GM10266 (cell line): Measurements from ENCODE around the gene ACP4.

Experiments
- DNase-seq: peaks from one replicate; pipeline ENCODE4 v3.0.0; 2012; ENCODE audit errors: extremely low spot score
- TF ChIP-seq, protein P1 (sequence below): IDR thresholded peaks from 2 replicates; pipeline ENCODE4 v1.5.1; 2012; ENCODE audit warnings: mild to moderate bottlenecking, low read depth; ENCODE audit not compliant: control insufficient read depth, insufficient read depth; ENCODE audit errors: missing control alignments

The ACP4 gene

DNA sequence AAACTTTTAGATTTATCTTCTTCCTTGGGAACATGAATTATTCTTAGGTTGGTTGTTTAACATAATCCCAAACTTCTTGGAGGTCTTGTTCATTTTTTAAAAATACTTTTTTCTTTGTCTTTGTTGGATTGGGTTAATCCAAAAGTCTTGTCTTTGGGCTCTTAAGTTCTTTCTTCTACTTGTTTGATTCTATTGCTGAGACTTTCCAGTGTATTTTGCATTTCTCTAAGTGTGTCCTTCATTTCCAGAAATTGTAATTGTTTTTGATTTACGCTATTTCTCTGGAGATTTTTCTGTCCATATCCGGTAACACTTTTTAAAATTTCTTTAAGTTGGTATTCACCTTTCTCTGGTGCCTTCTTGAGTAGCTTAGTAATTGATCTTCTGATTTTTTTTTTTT lies 53.0 kb downstream of the ACP4 start:
- TF ChIP-seq, protein P1, sequence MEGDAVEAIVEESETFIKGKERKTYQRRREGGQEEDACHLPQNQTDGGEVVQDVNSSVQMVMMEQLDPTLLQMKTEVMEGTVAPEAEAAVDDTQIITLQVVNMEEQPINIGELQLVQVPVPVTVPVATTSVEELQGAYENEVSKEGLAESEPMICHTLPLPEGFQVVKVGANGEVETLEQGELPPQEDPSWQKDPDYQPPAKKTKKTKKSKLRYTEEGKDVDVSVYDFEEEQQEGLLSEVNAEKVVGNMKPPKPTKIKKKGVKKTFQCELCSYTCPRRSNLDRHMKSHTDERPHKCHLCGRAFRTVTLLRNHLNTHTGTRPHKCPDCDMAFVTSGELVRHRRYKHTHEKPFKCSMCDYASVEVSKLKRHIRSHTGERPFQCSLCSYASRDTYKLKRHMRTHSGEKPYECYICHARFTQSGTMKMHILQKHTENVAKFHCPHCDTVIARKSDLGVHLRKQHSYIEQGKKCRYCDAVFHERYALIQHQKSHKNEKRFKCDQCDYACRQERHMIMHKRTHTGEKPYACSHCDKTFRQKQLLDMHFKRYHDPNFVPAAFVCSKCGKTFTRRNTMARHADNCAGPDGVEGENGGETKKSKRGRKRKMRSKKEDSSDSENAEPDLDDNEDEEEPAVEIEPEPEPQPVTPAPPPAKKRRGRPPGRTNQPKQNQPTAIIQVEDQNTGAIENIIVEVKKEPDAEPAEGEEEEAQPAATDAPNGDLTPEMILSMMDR: no peak
- DNase-seq: no peak

DNA sequence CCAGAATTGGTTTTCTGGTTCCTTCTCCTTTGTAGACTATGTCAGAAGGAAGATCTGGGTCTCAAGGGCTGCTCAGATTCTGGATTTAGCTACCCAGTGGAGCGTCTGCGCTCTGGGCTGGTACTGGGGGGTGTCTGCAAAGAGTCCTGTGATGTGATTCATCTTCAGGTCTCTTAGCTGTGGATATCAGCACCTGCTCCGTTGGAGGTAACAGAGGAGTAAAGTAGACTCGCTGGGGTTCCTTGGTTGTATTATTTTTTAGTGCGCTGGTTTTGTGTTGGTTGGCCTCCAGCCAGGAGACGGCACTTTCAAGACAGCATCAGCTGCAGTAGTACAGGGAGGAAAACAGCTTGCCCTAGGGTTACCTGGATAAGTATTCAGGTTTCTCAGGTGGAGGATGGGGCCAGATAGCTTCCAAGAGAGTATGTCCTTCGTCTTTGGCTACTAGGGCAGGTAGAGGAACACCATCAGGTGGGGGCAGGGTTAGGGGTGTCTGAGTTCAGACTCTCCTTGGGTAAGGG lies 53.5 kb downstream of the ACP4 start:
- no peak for DNase-seq
- TF ChIP-seq, protein P1: no peak

DNA sequence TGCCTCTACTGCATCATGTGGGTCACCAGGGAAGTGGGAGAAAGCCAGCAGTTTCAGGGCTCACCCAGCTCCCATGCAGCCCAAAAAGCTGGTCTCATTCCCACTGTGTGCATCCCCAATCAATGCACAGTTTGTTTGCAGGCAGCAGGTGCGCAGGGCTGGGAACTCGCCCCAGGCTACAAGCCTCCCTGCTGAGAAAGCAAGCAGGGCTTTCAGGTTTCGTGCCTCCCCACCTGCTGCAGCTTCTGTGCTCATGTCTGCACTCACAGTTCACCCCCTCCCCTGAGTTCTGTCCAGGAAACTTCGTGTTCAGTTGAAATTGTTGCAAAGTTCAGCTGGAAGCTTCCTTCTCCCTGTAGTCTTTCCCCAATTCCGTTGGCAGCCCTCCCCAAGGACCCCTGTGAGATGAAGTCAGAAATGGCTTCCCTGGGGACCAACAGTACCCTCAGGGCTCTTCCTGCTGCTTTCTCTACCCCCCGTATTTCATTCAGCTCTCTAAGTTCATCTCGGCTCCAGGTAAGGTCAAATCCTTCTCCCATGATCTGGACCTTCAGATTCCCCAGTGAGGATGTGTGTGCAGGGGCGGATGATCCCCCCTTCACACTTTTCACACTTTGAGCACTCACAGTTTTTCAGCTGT lies 54.2 kb downstream of the ACP4 start:
- no peak for DNase-seq
- TF ChIP-seq, protein P1: no peak
